ENCODE data around the gene ATAD2B.
"Not testable (repeated sequence)": the region's sequence is repeated elsewhere in the genome, so short reads cannot be mapped to it uniquely, and the experiment has no call there.

ATAD2B gene

GRCh38 chr2:23782646-23783045 is 144.3 kb downstream of the ATAD2B start:
- DNase-seq = no peak

GRCh38 chr2:23782126-23782525 is 144.8 kb downstream of the ATAD2B start:
- no peak for DNase-seq

- not testable (repeated sequence) for DNase-seq
Measured at GRCh38 chr2:23780465-23780864, 146.5 kb downstream of the ATAD2B start.

- DNase-seq = no peak
Measured at GRCh38 chr2:23777826-23778225, 149.1 kb downstream of the ATAD2B start.

- no peak for DNase-seq
Measured at GRCh38 chr2:23776021-23776420, 150.9 kb downstream of the ATAD2B start.

GRCh38 chr2:23772684-23773083 is 154.2 kb downstream of the ATAD2B start:
- no peak for DNase-seq

GRCh38 chr2:23772056-23772455 is 154.9 kb downstream of the ATAD2B start:
- DNase-seq = no peak

- no peak for DNase-seq
Measured at GRCh38 chr2:23769364-23769763, 157.6 kb downstream of the ATAD2B start.

- DNase-seq = no peak
Measured at GRCh38 chr2:23767876-23768621, 158.9 kb downstream of the ATAD2B start.

GRCh38 chr2:23762141-23762540 is 164.8 kb downstream of the ATAD2B start:
- no peak for DNase-seq

GRCh38 chr2:23761638-23762037 is 165.3 kb downstream of the ATAD2B start:
- DNase-seq = no peak

- DNase-seq = no peak
Measured at GRCh38 chr2:23760736-23761135, 166.2 kb downstream of the ATAD2B start.

GRCh38 chr2:23757686-23758433 is 169.1 kb downstream of the ATAD2B start:
- DNase-seq = no peak

- no peak for DNase-seq
Measured at GRCh38 chr2:23756593-23757292, 170.2 kb downstream of the ATAD2B start.

GRCh38 chr2:23754970-23755369 is 172.0 kb downstream of the ATAD2B start:
- no peak for DNase-seq

- DNase-seq = no peak
Measured at GRCh38 chr2:23753291-23754010, 173.5 kb downstream of the ATAD2B start.

- no peak for DNase-seq
Measured at GRCh38 chr2:23751747-23752265, 175.1 kb downstream of the ATAD2B start.

- no peak for DNase-seq
Measured at GRCh38 chr2:23746141-23746863, 180.6 kb downstream of the ATAD2B start.

- DNase-seq = no peak
Measured at GRCh38 chr2:23745726-23746105, 181.2 kb downstream of the ATAD2B start.

GRCh38 chr2:23745068-23745725 is 181.7 kb downstream of the ATAD2B start:
- DNase-seq = no peak

- not testable (repeated sequence) for DNase-seq
Measured at GRCh38 chr2:23736783-23737182, 190.1 kb downstream of the ATAD2B start.

GRCh38 chr2:23734416-23734815 is 192.5 kb downstream of the ATAD2B start:
- no peak for DNase-seq
